IPS DF 4.7 (cell line): ENCODE results near the gene LSM12.

ENCODE experiments used
- DNase-seq: peaks from one replicate; pipeline ENCODE4 v3.0.0-alpha.2; 2013; ENCODE audit warnings: low spot score; ENCODE audit errors: extremely low read depth

LSM12 gene

GRCh38 chr17:43987131-43988021 lies 79.1 kb downstream of the LSM12 start:
- DNase-seq = no peak

GRCh38 chr17:43986225-43986981 lies 80.1 kb downstream of the LSM12 start:
- DNase-seq = no peak

- no peak for DNase-seq
Measured at GRCh38 chr17:43984521-43984920, 82.0 kb downstream of the LSM12 start.
